Pancreas (tissue), 10 donors: ENCODE data around the gene MYL3. TPM values are rescaled to one million over a fixed set of nuclear protein-coding genes. Genes with fewer than 3 reads are reported as not detected.

ENCODE experiments used
- ATAC-seq, 4 donors: fragments of 200-7000 bp; cut with Tn5 transposase; one replicate each; pipeline versions ENCODE4 v1.8.0 to v1.9.1; 2020; ENCODE audit warnings: mild to moderate bottlenecking in 4 of 4, moderate library complexity in 4 of 4
- DNase-seq, 6 donors: peaks; one replicate each; pipeline ENCODE4 v3.0.0-alpha.2; 2020
- FAIRE-seq: peaks from 2 replicates; lab custom pipeline; 2012; peaks lifted over from hg19 to GRCh38; lab: Jason Lieb, UNC
- H3K27ac ChIP-seq, 4 donors: fragments of 200-600 bp; sonication (generic); 1 replicate in 3 of 4; 2 replicates in 1 of 4; pipeline versions ENCODE4 v1.5.0 to v1.8.0; 2020
- H3K27me3 ChIP-seq, 4 donors: fragments of 200-600 bp; one replicate each; pipeline ENCODE4 v1.8.0; 2021
- H3K36me3 ChIP-seq, 3 donors: fragments of 200-600 bp; sonication (generic) in 1 of 3; one replicate each; pipeline versions ENCODE4 v1.5.0 to v1.8.0; 2020 to 2021
- H3K4me1 ChIP-seq, 3 donors: fragments of 200-600 bp; one replicate each; pipeline ENCODE4 v1.8.0; 2021
- H3K4me3 ChIP-seq, 4 donors: fragments of 200-600 bp; sonication (generic) in 2 of 4; one replicate each; pipeline versions ENCODE4 v1.5.0 to v1.8.0; 2020 to 2021
- H3K9me3 ChIP-seq, 4 donors: fragments of 200-600 bp; one replicate each; pipeline ENCODE4 v1.8.0; 2021
- WGBS, 2 donors: extraction: QIAGEN DNeasy Blood & Tissue Kit; methylation state at CpG; one replicate each; pipeline ENCODE4 v1.1.7; 2013; 5-methylcytosine and 5-hydroxymethylcytosine counted together
- intact Hi-C, 3 donors: fragments of 100-400 bp; cut with DNase I; formaldehyde crosslinking; loops; one replicate each; pipeline versions ENCODE4 v1.11.1 to v1.14.2; 2022
- polyA plus RNA-seq, 2 donors: library from polyadenylated mRNA; stranded (reverse); fragments of 200-250 nt; gene quantifications; one replicate each; pipeline ENCODE4 v1.2.3, GENCODE V29; 2013
- total RNA-seq, 6 donors: library from RNA; stranded (reverse); fragmentation: NEBNext Ultra II Directional in 4 of 6; extraction: Animal tissue kit (Norgen Biotek cat#: 25700) in 4 of 6; gene quantifications; one replicate each; pipeline versions ENCODE4 v1.2.1 to v1.2.4, GENCODE V29; 2021 to 2023
- TF ChIP-seq, protein P1 (sequence below), 4 donors: fragments of 200-600 bp; sonication (generic) in 3 of 4; IDR thresholded peaks; one replicate each; pipeline versions ENCODE4 v1.5.0 to v1.8.0; 2021; ENCODE audit warnings: antibody characterized with exemption in 4 of 4
- donor health status: healthy with polysubstance abuse.
- donor health status: DM: no; HTN: no; CAD: no; lungs with moderate emphysema.
- donor health status: DM: no; HTN: no; CAD: no.
- donor health status: control.
- donor health status: control.
- donor health status: Bipolar disorder and iron deficiency.
- donor health status: DM: yes; HTN: yes; CAD: no.
- donor health status: DM: no; HTN: no; CAD: no.
- donor health status: DM: no; HTN: no; CAD: no.
- donor health status: DM: yes; HTN: yes; CAD: no.

Gene MYL3
- total and polyA plus RNA-seq, 8 donors, result 0.26 to 2.5 (median 0.71) TPM; not detected in 2

DNA sequence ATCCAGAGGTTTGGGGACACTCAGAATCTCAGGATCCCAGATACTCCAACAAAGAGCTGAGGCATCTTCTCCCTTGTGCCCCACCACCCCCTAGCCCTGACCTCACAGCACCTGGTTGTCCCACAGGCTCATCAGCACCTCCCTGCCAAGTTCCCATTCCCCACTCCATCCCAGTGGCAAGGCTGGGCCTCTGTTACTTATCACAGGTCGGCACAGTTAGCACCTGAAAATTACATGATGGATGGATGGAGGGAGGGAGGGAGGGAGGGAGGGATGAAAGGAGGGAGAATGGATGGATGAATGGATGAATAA is 12.8 kb downstream of the MYL3 start:
- no peak for FAIRE-seq
- ATAC-seq, result no peak
- TF ChIP-seq, protein P1, sequence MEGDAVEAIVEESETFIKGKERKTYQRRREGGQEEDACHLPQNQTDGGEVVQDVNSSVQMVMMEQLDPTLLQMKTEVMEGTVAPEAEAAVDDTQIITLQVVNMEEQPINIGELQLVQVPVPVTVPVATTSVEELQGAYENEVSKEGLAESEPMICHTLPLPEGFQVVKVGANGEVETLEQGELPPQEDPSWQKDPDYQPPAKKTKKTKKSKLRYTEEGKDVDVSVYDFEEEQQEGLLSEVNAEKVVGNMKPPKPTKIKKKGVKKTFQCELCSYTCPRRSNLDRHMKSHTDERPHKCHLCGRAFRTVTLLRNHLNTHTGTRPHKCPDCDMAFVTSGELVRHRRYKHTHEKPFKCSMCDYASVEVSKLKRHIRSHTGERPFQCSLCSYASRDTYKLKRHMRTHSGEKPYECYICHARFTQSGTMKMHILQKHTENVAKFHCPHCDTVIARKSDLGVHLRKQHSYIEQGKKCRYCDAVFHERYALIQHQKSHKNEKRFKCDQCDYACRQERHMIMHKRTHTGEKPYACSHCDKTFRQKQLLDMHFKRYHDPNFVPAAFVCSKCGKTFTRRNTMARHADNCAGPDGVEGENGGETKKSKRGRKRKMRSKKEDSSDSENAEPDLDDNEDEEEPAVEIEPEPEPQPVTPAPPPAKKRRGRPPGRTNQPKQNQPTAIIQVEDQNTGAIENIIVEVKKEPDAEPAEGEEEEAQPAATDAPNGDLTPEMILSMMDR (IDR thresholded peaks at IDR 0.05), result no peak
- Histone ChIP-seq H3K4me3 (no peak overlapping the region), H3K9me3 (no peaks in the 10 kb centered on the region), H3K36me3 (no peaks in the 10 kb centered on the region), H3K27ac (no peak overlapping the region), H3K4me1 (peaks cover 0 to 3% (median 0%) of the 10 kb centered on the region in 3 donors), H3K27me3 (no peaks in the 10 kb centered on the region)
- DNase-seq, result peak in 1 of 6 donors; percentile 4
- intact Hi-C loops, result no loop called here
- 45 to 49% methylated on average over 1 of the region's 1 CpG for WGBS, 2 donors

DNA sequence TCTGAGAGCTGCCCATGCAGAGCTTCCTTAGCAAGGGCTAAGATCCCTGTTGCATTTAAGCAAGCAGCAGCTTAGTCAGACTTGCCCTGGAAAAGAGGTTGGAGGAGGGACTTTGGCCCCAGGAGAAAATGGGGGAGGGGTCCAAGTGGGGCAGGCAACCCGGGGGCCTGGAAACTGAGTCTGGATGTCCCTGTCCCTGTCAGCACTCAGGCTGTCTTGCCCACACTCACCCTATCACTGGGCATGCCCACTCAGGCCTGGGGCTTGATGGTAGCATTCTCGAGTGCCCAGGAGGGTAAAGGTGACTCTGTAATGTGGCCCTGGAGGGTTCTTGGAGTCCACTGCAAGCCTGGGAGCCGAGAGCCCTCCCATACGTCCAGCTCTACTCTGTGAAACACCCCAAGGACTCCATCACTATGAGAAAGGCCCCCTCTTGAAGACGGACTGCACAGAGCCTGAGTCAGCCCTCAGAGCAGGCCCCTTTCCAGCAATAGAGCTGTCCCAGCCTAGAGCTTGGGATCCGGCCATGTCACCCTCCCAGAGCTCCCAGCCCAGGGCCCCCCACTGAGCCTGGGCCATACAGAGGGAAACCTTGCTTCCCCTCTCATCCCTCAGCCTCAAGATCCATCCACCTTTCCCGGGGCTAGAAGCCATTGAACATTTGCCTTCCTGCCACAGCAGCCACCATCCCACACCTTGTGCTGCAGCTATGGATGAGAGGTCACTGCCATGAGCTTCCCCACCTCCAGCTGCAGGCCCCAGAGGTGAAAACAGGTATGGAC is 13.4 kb downstream of the MYL3 start:
- intact Hi-C loops, result no loop called here
- no peak for ATAC-seq
- H3K27me3 ChIP-seq, result no peaks in the 10 kb centered on the region
- TF ChIP-seq, protein P1 (IDR thresholded peaks at IDR 0.05), result no peak
- peaks cover 0 to 3% (median 0%) of the 10 kb centered on the region in 3 donors for H3K4me1 ChIP-seq
- WGBS, 2 donors, result 61 to 66% methylated on average over 7 of the region's 7 CpGs
- DNase-seq, result peak in 1 of 6 donors; percentile 4
- no peaks in the 10 kb centered on the region for H3K9me3 ChIP-seq
- no peak for FAIRE-seq
- H3K36me3 ChIP-seq, result no peaks in the 10 kb centered on the region
- no peak overlapping the region for H3K4me3 ChIP-seq
- H3K27ac ChIP-seq, result no peak overlapping the region

DNA sequence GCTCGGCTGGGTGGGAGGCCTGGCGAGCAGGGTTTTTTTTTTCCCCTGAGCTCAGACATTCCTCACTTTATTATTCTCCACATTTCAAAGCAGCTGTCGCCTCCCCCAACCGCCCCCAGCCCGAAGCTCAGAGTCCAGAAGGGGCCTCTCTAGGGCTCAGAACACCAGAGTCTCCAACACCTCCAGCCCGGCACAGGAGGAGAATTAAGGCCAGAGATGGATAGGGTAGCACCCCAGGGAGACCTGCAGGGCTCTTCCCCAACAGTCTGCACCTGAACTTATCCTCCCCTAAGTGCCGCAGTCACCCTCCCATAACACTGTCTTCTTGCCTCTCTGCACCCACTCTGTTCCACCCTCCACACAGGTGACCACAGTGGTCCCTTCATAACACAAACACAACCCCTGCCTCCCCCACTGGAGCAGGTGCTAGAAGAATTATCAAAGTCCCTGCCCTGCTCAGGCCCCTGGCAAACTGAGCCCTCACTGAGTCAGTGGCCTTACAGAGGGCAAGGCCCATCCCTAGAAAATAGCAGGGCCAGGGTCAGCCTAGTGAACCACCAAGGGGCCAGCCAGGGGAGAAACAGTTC is 14.1 kb downstream of the MYL3 start:
- no peak for FAIRE-seq
- intact Hi-C loops, result no loop called here
- TF ChIP-seq, protein P1 (IDR thresholded peaks at IDR 0.05), result no peak
- Histone ChIP-seq H3K9me3 (no peaks in the 10 kb centered on the region), H3K27ac (no peak overlapping the region), H3K4me1 (peaks cover 0 to 3% (median 0%) of the 10 kb centered on the region in 3 donors), H3K36me3 (no peaks in the 10 kb centered on the region), H3K27me3 (no peaks in the 10 kb centered on the region), H3K4me3 (no peak overlapping the region)
- 82 to 93% methylated on average over 7 of the region's 7 CpGs for WGBS, 2 donors
- ATAC-seq, result no peak
- no peak for DNase-seq

DNA sequence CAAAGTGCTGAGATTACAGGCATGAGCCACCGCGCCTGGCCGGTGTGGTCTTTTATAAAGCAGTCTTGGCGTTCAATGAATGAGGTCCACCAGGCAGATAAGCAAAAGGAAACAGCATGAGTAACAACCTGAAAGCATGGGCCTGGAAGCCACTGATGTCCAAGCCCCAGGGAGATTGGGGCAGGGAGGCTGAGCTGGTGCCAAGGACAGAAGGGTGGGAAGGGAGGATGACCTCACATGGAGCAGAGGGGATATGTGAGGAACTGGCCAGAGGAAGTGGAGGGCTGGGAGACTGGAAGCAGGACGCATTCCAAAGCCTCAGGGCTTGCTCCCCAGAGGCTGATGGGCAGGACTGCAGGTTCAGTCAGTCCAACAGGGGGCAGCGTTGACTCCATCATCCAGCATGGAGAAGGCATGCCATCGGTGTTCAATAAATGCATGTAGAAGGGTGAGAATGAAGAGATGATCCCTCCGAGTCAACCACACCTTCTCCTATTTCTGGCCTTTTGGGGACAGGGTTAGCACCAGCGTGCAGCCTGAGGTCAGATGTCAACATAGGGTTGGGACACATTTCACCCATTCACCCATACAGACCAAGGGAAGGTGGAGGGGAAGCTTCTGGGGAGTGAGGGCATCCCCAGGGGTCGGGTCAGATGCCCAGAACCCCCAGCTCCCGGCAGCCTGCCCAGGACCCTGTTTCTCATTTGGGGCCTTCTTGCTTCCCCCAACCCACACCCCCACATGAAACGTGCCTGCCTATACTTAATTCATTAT is 14.8 kb downstream of the MYL3 start:
- FAIRE-seq, result no peak
- Histone ChIP-seq H3K9me3 (no peaks in the 10 kb centered on the region), H3K36me3 (no peaks in the 10 kb centered on the region), H3K4me3 (no peak overlapping the region), H3K27me3 (no peaks in the 10 kb centered on the region), H3K4me1 (peaks cover 0 to 3% (median 0%) of the 10 kb centered on the region in 3 donors), H3K27ac (no peak overlapping the region)
- intact Hi-C loops, result no loop called here
- DNase-seq, result peak in 3 of 6 donors; percentile 16 to 51 (median 17)
- ATAC-seq, result no peak
- 74 to 77% methylated on average over 12 of the region's 12 CpGs for WGBS, 2 donors
- TF ChIP-seq, protein P1 (IDR thresholded peaks at IDR 0.05), result no peak
